ENCODE data around the gene STAG1. TPM values are rescaled to one million over a fixed set of nuclear protein-coding genes. Genes with fewer than 3 reads are reported as not detected.
"Not testable (repeated sequence)": the region's sequence is repeated elsewhere in the genome, so short reads cannot be mapped to it uniquely, and the experiment has no call there.

Gene STAG1
- total RNA-seq, 1 experiment from 2014 or later, result 12.6 TPM

DNA sequence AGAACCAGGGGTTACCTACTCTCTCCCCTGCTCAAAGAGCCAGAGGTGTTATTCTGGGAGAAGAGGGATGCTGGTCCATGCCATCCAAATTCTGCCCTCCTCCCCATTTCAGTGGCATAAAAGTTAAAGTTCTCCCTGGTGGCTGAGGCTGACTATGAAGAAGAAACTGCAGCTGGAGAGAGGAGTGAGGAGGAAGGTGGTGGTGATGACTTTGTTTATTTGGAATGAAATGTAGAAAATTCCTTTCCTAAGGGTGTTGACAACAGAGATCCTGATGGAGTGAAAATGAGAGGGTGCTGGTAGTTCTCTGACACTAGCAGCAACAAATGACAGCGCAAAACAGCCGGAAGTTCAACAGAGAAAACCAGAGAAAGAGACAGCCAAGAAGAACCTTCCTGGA is 401.6 kb downstream of the STAG1 start:
- Histone ChIP-seq H3K9ac (ENCODE audit: low read length) (no peak overlapping the region), H3K36me3 (ENCODE audit: insufficient read depth, low read length) (no peaks in the 10 kb centered on the region), H3K9me3 (ENCODE audit: low read length) (no peaks in the 10 kb centered on the region)

DNA sequence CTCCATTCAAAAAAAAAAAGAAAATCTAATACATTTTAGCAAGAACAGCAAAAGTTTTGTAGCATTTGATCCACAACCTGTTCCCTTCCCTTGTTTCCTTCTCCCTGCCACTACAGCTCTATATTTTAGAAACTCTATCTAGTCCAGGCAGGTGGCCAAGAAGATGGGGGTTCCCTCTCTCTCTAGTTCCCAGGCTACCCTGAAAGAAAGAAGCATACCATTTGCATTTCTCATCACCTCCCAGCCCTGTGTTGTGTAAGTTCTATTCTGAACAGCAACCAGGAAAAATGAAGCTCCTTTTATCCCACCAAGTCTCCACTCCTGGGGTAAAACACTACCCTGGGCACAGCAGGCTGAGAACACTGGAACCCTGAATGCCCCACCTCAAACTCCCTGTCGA is 402.0 kb downstream of the STAG1 start:
- no peak overlapping the region for H3K9ac ChIP-seq (ENCODE audit: low read length)
- DNase-seq, result no peak
- no peaks in the 10 kb centered on the region for H3K79me2 ChIP-seq (ENCODE audit: low read length)
- no peak overlapping the region for H2AFZ ChIP-seq (ENCODE audit: low read length)
- H3K4me3 ChIP-seq (ENCODE audit: low read length), result no peak overlapping the region
- peaks cover 6% of the 10 kb centered on the region for H3K4me1 ChIP-seq (ENCODE audit: low read length)
- H4K20me1 ChIP-seq (ENCODE audit: insufficient read depth, low read depth, low read length), result no peaks in the 10 kb centered on the region
- no peak overlapping the region for H3K4me2 ChIP-seq (ENCODE audit: low read depth, low read length, poor library complexity, severe bottlenecking)
- no peaks in the 10 kb centered on the region for H3K36me3 ChIP-seq (ENCODE audit: insufficient read depth, low read length)
- H3K27ac ChIP-seq (ENCODE audit: low read length), result no peak overlapping the region
- H3K9me3 ChIP-seq (ENCODE audit: low read length), result no peaks in the 10 kb centered on the region
- no peaks in the 10 kb centered on the region for H3K9me2 ChIP-seq (replicated peaks; ENCODE audit: insufficient read depth, low read length)
- no peaks in the 10 kb centered on the region for H3K27me3 ChIP-seq (ENCODE audit: low read length)

More for the DNA sequence above, 401.6 kb downstream of the STAG1 start:
- H3K79me2 ChIP-seq (ENCODE audit: low read length), result no peaks in the 10 kb centered on the region
- H3K4me3 ChIP-seq (ENCODE audit: low read length), result no peak overlapping the region
- no peaks in the 10 kb centered on the region for H4K20me1 ChIP-seq (ENCODE audit: insufficient read depth, low read depth, low read length)
- no peaks in the 10 kb centered on the region for H3K27me3 ChIP-seq (ENCODE audit: low read length)
- no peak for DNase-seq
- H3K4me1 ChIP-seq (ENCODE audit: low read length), result peaks cover 6% of the 10 kb centered on the region
- no peak overlapping the region for H2AFZ ChIP-seq (ENCODE audit: low read length)
- no peak overlapping the region for H3K27ac ChIP-seq (ENCODE audit: low read length)
- no peak overlapping the region for H3K4me2 ChIP-seq (ENCODE audit: low read depth, low read length, poor library complexity, severe bottlenecking)
- no peaks in the 10 kb centered on the region for H3K9me2 ChIP-seq (replicated peaks; ENCODE audit: insufficient read depth, low read length)

DNA sequence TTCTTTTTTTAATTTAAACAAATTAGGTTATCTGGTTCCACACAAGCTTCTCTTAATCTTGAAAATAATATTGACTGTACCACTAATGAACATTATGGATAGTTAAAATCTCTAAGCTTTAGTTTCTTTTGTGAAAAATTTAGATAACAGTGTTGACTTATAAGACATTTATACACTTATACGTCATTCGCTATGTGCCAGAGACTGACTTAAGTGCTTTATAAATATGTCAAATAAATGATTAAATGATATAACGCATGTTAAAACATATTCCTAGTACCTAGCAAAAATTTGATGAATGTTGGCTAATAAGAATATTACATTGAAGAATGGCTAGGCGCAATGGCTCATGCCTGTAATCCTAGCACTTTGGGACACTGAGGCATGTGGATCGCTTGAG is 405.7 kb downstream of the STAG1 start:
- no peaks in the 10 kb centered on the region for H3K36me3 ChIP-seq (ENCODE audit: insufficient read depth, low read length)

DNA sequence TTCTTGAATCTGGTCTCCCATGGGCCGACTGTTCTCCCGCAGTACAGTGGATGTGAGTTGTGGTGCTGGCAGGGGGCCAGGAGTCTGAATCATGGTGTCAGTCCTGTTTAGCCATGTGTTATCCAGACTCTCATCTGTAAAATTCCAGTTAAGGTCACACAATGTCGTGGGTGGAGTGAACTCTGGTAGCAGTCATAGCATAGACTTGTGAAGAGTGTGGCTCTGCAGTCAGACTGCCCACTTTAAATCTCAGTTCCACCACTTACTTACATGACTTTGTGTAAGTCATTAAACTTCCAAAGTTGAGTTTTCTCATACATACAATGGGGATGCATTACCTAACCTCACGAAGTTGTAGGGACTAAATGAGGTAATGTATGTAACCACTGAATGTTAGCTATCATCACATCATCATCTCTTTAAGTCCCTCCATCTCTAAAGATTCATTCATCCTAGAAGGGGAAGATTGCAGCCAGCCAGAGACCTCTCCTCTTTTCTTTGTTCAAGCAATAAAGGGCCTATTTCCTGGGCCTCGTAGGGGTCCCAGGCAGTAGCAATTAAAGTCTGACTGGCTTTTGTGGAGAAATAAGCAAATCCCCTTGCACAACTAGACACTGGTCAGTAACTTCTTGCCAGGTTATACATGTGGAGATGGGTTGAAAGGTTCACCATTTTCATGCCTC is 408.2 kb downstream of the STAG1 start:
- no peaks in the 10 kb centered on the region for H3K9me3 ChIP-seq (ENCODE audit: low read length)
- H3K79me2 ChIP-seq (ENCODE audit: low read length), result no peaks in the 10 kb centered on the region
- H3K9me2 ChIP-seq (replicated peaks; ENCODE audit: insufficient read depth, low read length), result no peaks in the 10 kb centered on the region
- DNase-seq, result no peak
- no peak overlapping the region for H2AFZ ChIP-seq (ENCODE audit: low read length)
- no peaks in the 10 kb centered on the region for H3K36me3 ChIP-seq (ENCODE audit: insufficient read depth, low read length)
- H3K4me2 ChIP-seq (ENCODE audit: low read depth, low read length, poor library complexity, severe bottlenecking), result no peak overlapping the region
- no peak overlapping the region for H3K27ac ChIP-seq (ENCODE audit: low read length)
- no peak overlapping the region for H3K9ac ChIP-seq (ENCODE audit: low read length)
- H4K20me1 ChIP-seq (ENCODE audit: insufficient read depth, low read depth, low read length), result no peaks in the 10 kb centered on the region
- peaks cover 6% of the 10 kb centered on the region for H3K4me1 ChIP-seq (ENCODE audit: low read length)
- H3K4me3 ChIP-seq (ENCODE audit: low read length), result no peak overlapping the region
- no peaks in the 10 kb centered on the region for H3K27me3 ChIP-seq (ENCODE audit: low read length)

More for the DNA sequence above, 405.7 kb downstream of the STAG1 start:
- Histone ChIP-seq H3K27me3 (ENCODE audit: low read length) (no peaks in the 10 kb centered on the region), H3K9ac (ENCODE audit: low read length) (no peak overlapping the region), H3K9me3 (ENCODE audit: low read length) (no peaks in the 10 kb centered on the region), H3K4me1 (ENCODE audit: low read length) (peaks cover 6% of the 10 kb centered on the region), H3K4me3 (ENCODE audit: low read length) (no peak overlapping the region), H3K79me2 (ENCODE audit: low read length) (no peaks in the 10 kb centered on the region), H3K4me2 (ENCODE audit: low read depth, low read length, poor library complexity, severe bottlenecking) (no peak overlapping the region), H4K20me1 (ENCODE audit: insufficient read depth, low read depth, low read length) (no peaks in the 10 kb centered on the region), H3K9me2 (replicated peaks; ENCODE audit: insufficient read depth, low read length) (no peaks in the 10 kb centered on the region), H3K27ac (ENCODE audit: low read length) (no peak overlapping the region), H2AFZ (ENCODE audit: low read length) (no peak overlapping the region)
- no peak for DNase-seq

DNA sequence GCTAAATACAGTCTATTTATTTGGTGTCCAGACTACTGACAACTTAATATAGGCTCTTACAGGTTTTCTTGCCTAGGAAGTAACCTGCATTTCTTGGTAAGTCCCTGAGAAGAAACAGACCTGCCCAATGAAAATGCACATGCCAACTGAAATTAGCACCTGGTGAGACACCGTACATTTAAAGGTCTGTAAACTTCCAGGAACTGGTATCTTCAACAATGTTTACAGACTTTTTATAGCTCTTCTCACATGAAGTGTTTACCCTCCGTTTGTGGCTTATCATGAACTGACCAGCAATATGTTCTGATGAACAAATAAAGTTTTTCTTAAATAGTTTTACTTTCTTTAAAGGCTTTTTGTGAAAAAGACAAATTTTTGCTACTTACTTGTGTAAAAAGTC is 408.7 kb downstream of the STAG1 start:
- no peak overlapping the region for H2AFZ ChIP-seq (ENCODE audit: low read length)
- no peaks in the 10 kb centered on the region for H4K20me1 ChIP-seq (ENCODE audit: insufficient read depth, low read depth, low read length)
- no peaks in the 10 kb centered on the region for H3K79me2 ChIP-seq (ENCODE audit: low read length)
- H3K4me1 ChIP-seq (ENCODE audit: low read length), result peaks cover 6% of the 10 kb centered on the region
- no peak for DNase-seq
- H3K4me2 ChIP-seq (ENCODE audit: low read depth, low read length, poor library complexity, severe bottlenecking), result no peak overlapping the region
- H3K9me3 ChIP-seq (ENCODE audit: low read length), result no peaks in the 10 kb centered on the region
- no peaks in the 10 kb centered on the region for H3K27me3 ChIP-seq (ENCODE audit: low read length)
- no peaks in the 10 kb centered on the region for H3K36me3 ChIP-seq (ENCODE audit: insufficient read depth, low read length)
- no peak overlapping the region for H3K9ac ChIP-seq (ENCODE audit: low read length)
- H3K27ac ChIP-seq (ENCODE audit: low read length), result no peak overlapping the region
- no peaks in the 10 kb centered on the region for H3K9me2 ChIP-seq (replicated peaks; ENCODE audit: insufficient read depth, low read length)
- no peak overlapping the region for H3K4me3 ChIP-seq (ENCODE audit: low read length)

DNA sequence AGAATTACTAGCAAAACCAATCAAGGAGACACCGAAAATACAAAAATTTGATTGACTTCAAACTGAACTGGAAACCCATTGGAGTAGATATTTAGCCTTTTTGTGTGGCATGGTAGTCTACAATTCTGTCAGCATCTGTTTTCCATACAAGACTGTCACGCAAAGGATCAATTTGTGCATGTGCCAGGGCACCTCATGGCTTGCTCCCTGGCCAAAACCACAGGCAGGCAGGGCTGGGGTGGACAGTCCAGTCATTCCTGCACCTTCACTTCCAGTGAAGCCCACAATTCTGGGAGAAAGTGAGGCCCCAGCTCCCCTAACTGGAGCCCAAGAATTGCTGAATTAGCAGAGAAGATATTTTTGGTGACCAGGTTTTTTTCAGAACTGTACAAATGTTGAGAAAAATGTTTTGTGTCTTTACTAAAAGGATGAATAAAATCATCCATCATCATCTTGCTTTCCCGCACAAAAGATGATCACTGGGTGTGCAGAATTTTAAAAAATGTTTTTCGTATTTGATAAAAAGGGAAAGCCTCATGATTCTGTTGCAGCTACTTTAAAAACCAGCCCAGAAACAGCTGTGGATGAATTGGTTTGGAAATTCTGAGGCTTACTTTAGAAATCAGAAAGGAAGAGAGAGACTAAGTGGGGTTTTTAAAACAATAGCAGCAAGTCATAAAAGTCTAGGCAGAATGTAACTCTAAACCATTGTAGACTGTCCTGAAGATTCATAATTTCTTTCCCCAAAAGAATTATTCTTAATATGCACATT is 415.7 kb downstream of the STAG1 start:
- Histone ChIP-seq H3K4me3 (ENCODE audit: low read length) (no peak overlapping the region), H3K36me3 (ENCODE audit: insufficient read depth, low read length) (peaks cover 20% of the 10 kb centered on the region; the same call in 1 of the 2 replicates)
- DNase-seq, result no peak

DNA sequence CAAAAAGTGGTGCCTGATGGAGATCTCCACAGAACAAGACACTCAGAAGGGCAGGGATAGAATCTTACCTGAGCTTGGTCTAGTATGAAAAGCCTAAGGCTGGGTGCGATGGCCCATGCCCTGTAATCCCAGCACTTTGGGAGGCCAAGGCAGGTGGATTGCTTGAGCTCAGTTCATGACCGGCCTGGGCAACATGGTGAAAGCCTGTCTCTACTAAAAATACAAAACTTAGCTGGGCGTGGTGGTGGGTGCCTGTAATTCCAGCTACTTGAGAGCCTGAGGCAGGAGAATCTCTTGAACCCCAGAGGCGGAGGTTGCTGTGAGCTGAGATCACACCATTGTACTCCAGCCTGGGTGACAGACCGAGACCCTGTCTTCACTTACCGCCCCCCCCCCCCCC is 417.5 kb downstream of the STAG1 start:
- not testable (repeated sequence) for H3K79me2 ChIP-seq (ENCODE audit: low read length); H3K27me3 ChIP-seq (ENCODE audit: low read length); H4K20me1 ChIP-seq (ENCODE audit: insufficient read depth, low read depth, low read length); H3K4me2 ChIP-seq (ENCODE audit: low read depth, low read length, poor library complexity, severe bottlenecking); H3K9me3 ChIP-seq (ENCODE audit: low read length); H2AFZ ChIP-seq (ENCODE audit: low read length); H3K27ac ChIP-seq (ENCODE audit: low read length); H3K9me2 ChIP-seq (replicated peaks; ENCODE audit: insufficient read depth, low read length); H3K9ac ChIP-seq (ENCODE audit: low read length); DNase-seq; H3K4me3 ChIP-seq (ENCODE audit: low read length)
- peaks cover 11% of the 10 kb centered on the region; the same call in 1 of the 2 replicates for H3K4me1 ChIP-seq (ENCODE audit: low read length)
- peaks cover 22% of the 10 kb centered on the region; the same call in 1 of the 2 replicates for H3K36me3 ChIP-seq (ENCODE audit: insufficient read depth, low read length)

More for the DNA sequence above, 415.7 kb downstream of the STAG1 start:
- H3K4me2 ChIP-seq (ENCODE audit: low read depth, low read length, poor library complexity, severe bottlenecking), result no peak overlapping the region
- H4K20me1 ChIP-seq (ENCODE audit: insufficient read depth, low read depth, low read length), result no peaks in the 10 kb centered on the region
- H3K4me1 ChIP-seq (ENCODE audit: low read length), result peaks cover 11% of the 10 kb centered on the region; the same call in 1 of the 2 replicates
- no peaks in the 10 kb centered on the region for H3K9me2 ChIP-seq (replicated peaks; ENCODE audit: insufficient read depth, low read length)
- no peaks in the 10 kb centered on the region for H3K9me3 ChIP-seq (ENCODE audit: low read length)
- no peak overlapping the region for H3K27ac ChIP-seq (ENCODE audit: low read length)
- H3K27me3 ChIP-seq (ENCODE audit: low read length), result no peaks in the 10 kb centered on the region
- H2AFZ ChIP-seq (ENCODE audit: low read length), result no peak overlapping the region
- H3K79me2 ChIP-seq (ENCODE audit: low read length), result no peaks in the 10 kb centered on the region
- H3K9ac ChIP-seq (ENCODE audit: low read length), result no peak overlapping the region

DNA sequence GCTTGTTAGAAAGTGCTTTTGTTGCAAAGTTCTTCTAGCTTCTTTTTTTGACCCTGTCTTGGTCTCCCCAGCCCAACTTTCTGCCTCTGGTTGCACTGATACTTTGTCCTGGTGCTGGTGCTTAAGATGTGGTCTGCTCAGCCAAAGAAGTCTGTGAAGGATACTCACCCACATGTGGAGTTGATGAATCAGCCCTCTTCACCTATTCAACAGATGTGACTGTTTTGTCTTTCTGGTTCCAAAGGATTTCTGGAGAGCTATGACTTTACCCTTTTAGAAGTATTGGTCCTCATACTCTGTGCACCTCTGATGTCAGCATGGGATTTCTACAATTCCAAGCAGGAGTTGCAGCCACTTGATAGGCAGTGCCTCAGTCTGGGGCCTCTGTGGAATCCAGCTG is 418.0 kb downstream of the STAG1 start:
- Histone ChIP-seq H3K27ac (ENCODE audit: low read length) (no peak overlapping the region), H2AFZ (ENCODE audit: low read length) (no peak overlapping the region), H3K4me2 (ENCODE audit: low read depth, low read length, poor library complexity, severe bottlenecking) (no peak overlapping the region), H3K9ac (ENCODE audit: low read length) (no peak overlapping the region), H3K4me1 (ENCODE audit: low read length) (peaks cover 11% of the 10 kb centered on the region; the same call in 1 of the 2 replicates), H3K4me3 (ENCODE audit: low read length) (no peak overlapping the region), H3K9me3 (ENCODE audit: low read length) (no peaks in the 10 kb centered on the region), H4K20me1 (ENCODE audit: insufficient read depth, low read depth, low read length) (no peaks in the 10 kb centered on the region), H3K27me3 (ENCODE audit: low read length) (no peaks in the 10 kb centered on the region), H3K79me2 (ENCODE audit: low read length) (no peaks in the 10 kb centered on the region), H3K9me2 (replicated peaks; ENCODE audit: insufficient read depth, low read length) (no peaks in the 10 kb centered on the region), H3K36me3 (ENCODE audit: insufficient read depth, low read length) (peaks cover 24% of the 10 kb centered on the region; the same call in 1 of the 2 replicates)
- DNase-seq, result no peak
